Measurements from ENCODE around the gene ZNF335.

The ZNF335 gene

DNA sequence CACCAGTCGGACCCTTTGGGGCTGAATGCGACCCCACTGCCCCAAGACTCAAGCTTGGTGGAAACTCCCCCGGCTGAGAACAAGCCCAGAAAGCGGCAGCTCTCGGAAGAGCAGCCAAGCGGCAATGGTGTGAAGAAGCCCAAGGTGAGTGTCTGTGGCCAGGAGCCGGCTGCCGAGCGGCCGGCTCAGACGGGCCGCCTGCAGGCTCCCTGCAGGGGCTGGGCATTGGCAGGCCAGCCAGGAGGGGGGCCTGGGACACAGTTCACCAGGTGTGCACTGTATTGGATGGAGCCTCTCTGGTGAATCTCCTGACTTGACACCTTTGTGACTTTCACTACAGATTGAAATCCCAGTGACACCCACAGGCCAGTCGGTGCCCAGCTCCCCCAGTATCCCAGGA, 31.5 kb downstream of the ZNF335 start:
- Histone ChIP-seq H3F3A (ENCODE audit: low read depth) (peaks cover 3% of the 10 kb centered on the region; the same call in 1 of the 2 replicates), H4K20me1 (ENCODE audit: insufficient read depth, low read length, poor library complexity, severe bottlenecking) (peaks cover 28% of the 10 kb centered on the region), H3K4me2 (ENCODE audit: low read depth, low read length, poor library complexity, severe bottlenecking) (no peak overlapping the region), H3K9me2 (replicated peaks; ENCODE audit: low read depth, low read length) (no peaks in the 10 kb centered on the region), H3K27me3 (ENCODE audit: insufficient read depth, low read length, poor library complexity, severe bottlenecking) (no peaks in the 10 kb centered on the region), H3K4me1 (ENCODE audit: insufficient read depth, low read length, poor library complexity, severe bottlenecking) (peaks cover 5% of the 10 kb centered on the region), H3K4me3 (ENCODE audit: low read length, poor library complexity, severe bottlenecking) (no peak overlapping the region), H3K79me2 (ENCODE audit: insufficient read depth, low read length) (peaks cover 36% of the 10 kb centered on the region), H2AFZ (ENCODE audit: low read length) (no peak overlapping the region), H3K9me3 (ENCODE audit: insufficient read depth, low read depth, low read length) (no peaks in the 10 kb centered on the region), H3K36me3 (ENCODE audit: insufficient read depth, low read length) (peaks cover 69% of the 10 kb centered on the region), H3K9ac (ENCODE audit: low read depth, low read length, poor library complexity, severe bottlenecking) (no peak overlapping the region)
- TF ChIP-seq, protein P1, sequence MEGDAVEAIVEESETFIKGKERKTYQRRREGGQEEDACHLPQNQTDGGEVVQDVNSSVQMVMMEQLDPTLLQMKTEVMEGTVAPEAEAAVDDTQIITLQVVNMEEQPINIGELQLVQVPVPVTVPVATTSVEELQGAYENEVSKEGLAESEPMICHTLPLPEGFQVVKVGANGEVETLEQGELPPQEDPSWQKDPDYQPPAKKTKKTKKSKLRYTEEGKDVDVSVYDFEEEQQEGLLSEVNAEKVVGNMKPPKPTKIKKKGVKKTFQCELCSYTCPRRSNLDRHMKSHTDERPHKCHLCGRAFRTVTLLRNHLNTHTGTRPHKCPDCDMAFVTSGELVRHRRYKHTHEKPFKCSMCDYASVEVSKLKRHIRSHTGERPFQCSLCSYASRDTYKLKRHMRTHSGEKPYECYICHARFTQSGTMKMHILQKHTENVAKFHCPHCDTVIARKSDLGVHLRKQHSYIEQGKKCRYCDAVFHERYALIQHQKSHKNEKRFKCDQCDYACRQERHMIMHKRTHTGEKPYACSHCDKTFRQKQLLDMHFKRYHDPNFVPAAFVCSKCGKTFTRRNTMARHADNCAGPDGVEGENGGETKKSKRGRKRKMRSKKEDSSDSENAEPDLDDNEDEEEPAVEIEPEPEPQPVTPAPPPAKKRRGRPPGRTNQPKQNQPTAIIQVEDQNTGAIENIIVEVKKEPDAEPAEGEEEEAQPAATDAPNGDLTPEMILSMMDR (conservative IDR thresholded peaks at IDR 0.05; ENCODE audit: low read length): no peak
- no peak for TF ChIP-seq EZH2phosphoT487 (IDR thresholded peaks at IDR 0.05; ENCODE audit: borderline replicate concordance)

DNA sequence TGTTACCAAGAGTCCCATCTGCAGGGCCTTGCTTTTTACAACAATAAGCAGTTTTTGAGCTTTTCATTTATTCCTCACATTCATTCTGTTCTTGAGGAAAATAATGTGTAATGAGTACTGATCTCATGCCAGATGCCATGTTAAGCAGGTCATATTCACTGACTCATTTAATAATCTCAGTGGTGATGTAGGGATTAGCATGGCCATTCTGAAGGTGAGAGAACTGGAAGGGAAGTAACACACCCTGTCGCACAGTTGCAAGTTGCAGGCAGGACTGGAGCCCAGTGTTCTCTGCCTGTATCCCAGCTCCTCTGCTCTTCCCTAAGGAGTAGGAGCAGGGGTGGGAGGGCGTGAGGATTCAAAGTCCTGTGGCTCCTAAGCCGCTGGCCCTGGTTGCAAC, 31.9 kb downstream of the ZNF335 start:
- peaks cover 38% of the 10 kb centered on the region for H3K79me2 ChIP-seq (ENCODE audit: insufficient read depth, low read length)
- peaks cover 5% of the 10 kb centered on the region for H3K4me1 ChIP-seq (ENCODE audit: insufficient read depth, low read length, poor library complexity, severe bottlenecking)
- TF ChIP-seq, protein P1 (conservative IDR thresholded peaks at IDR 0.05; ENCODE audit: low read length): no peak
- TF ChIP-seq EZH2phosphoT487 (IDR thresholded peaks at IDR 0.05; ENCODE audit: borderline replicate concordance): no peak
- H3K9me3 ChIP-seq (ENCODE audit: insufficient read depth, low read depth, low read length): no peaks in the 10 kb centered on the region
- H3K36me3 ChIP-seq (ENCODE audit: insufficient read depth, low read length): peaks cover 65% of the 10 kb centered on the region
- no peaks in the 10 kb centered on the region for H3K27me3 ChIP-seq (ENCODE audit: insufficient read depth, low read length, poor library complexity, severe bottlenecking)
- H3K9me2 ChIP-seq (replicated peaks; ENCODE audit: low read depth, low read length): no peaks in the 10 kb centered on the region
- peaks cover 4% of the 10 kb centered on the region; the same call in 1 of the 2 replicates for H3F3A ChIP-seq (ENCODE audit: low read depth)
- no peak overlapping the region for H3K4me3 ChIP-seq (ENCODE audit: low read length, poor library complexity, severe bottlenecking)
- no peak overlapping the region for H2AFZ ChIP-seq (ENCODE audit: low read length)
- H4K20me1 ChIP-seq (ENCODE audit: insufficient read depth, low read length, poor library complexity, severe bottlenecking): peaks cover 29% of the 10 kb centered on the region
- H3K9ac ChIP-seq (ENCODE audit: low read depth, low read length, poor library complexity, severe bottlenecking): no peak overlapping the region
- H3K4me2 ChIP-seq (ENCODE audit: low read depth, low read length, poor library complexity, severe bottlenecking): no peak overlapping the region

DNA sequence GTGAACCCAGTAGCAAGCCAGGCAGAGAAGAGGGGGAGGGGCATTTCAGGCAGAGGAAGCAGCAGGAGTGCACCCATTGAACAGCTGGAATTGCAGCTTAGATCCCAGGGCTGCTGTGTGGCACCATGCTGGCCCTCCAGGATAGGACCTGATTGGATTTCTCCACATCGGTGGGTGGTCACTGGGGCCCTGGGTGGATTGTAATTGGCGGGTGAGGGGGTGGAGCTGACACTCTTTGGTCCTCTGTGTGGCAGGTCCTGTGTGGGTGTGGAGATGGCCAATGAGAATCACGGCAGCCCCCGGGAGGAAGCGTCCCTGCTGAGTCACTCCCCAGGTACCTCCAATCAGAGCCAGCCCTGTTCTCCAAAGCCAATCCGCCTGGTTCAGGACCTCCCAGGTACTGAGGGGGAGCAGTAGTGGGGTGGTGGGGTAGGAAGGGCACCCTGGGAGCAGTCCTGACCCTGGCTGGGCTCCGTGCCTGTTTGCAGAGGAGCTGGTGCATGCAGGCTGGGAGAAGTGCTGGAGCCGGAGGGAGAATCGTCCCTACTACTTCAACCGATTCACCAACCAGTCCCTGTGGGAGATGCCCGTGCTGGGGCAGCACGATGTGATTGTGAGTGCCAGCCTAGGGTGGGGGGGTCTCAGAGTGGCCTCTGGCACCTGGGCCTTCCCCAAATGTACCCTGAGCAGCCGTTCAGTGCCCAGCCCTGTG, 33.1 kb downstream of the ZNF335 start:
- peaks cover 4% of the 10 kb centered on the region; the same call in 1 of the 2 replicates for H3F3A ChIP-seq (ENCODE audit: low read depth)
- no peaks in the 10 kb centered on the region for H3K9me2 ChIP-seq (replicated peaks; ENCODE audit: low read depth, low read length)
- H3K4me1 ChIP-seq (ENCODE audit: insufficient read depth, low read length, poor library complexity, severe bottlenecking): peaks cover 5% of the 10 kb centered on the region
- no peak overlapping the region for H3K4me3 ChIP-seq (ENCODE audit: low read length, poor library complexity, severe bottlenecking)
- peaks cover 43% of the 10 kb centered on the region for H3K79me2 ChIP-seq (ENCODE audit: insufficient read depth, low read length)
- peaks cover 33% of the 10 kb centered on the region for H4K20me1 ChIP-seq (ENCODE audit: insufficient read depth, low read length, poor library complexity, severe bottlenecking)
- H3K9me3 ChIP-seq (ENCODE audit: insufficient read depth, low read depth, low read length): no peaks in the 10 kb centered on the region
- no peak overlapping the region for H3K9ac ChIP-seq (ENCODE audit: low read depth, low read length, poor library complexity, severe bottlenecking)
- no peak for TF ChIP-seq EZH2phosphoT487 (IDR thresholded peaks at IDR 0.05; ENCODE audit: borderline replicate concordance)
- TF ChIP-seq, protein P1 (conservative IDR thresholded peaks at IDR 0.05; ENCODE audit: low read length): no peak
- no peak overlapping the region for H2AFZ ChIP-seq (ENCODE audit: low read length)
- no peaks in the 10 kb centered on the region for H3K27me3 ChIP-seq (ENCODE audit: insufficient read depth, low read length, poor library complexity, severe bottlenecking)
- H3K36me3 ChIP-seq (ENCODE audit: insufficient read depth, low read length): peaks cover 53% of the 10 kb centered on the region
- H3K4me2 ChIP-seq (ENCODE audit: low read depth, low read length, poor library complexity, severe bottlenecking): no peak overlapping the region

Measured in Loucy (cell line).